Uterus (tissue), 4 donors: ENCODE data around the gene HERPUD2. TPM values are rescaled to one million over a fixed set of nuclear protein-coding genes. Genes with fewer than 3 reads are reported as not detected.
A peak's percentile ranks its signal among the peaks of the same experiment; 100 is the strongest.

ENCODE experiments used
- DNase-seq, 2 donors: peaks; one replicate each; pipeline ENCODE4 v3.0.0-alpha.2; 2019 to 2020
- H3K27ac ChIP-seq, 2 donors: fragments of 200-600 bp; sonication (generic); 1 replicate in 1 of 2; 2 replicates in 1 of 2; pipeline ENCODE4 v1.5.1; 2016 to 2018
- H3K27me3 ChIP-seq, 2 donors: fragments of 200-600 bp; sonication (generic); one replicate each; pipeline ENCODE4 v1.5.1; 2018 to 2019; ENCODE audit warnings: control low read depth in 1 of 2
- H3K36me3 ChIP-seq, 2 donors: fragments of 200-600 bp; sonication (generic); one replicate each; pipeline ENCODE4 v1.5.1; 2019; ENCODE audit warnings: control low read depth in 1 of 2
- H3K4me1 ChIP-seq, 2 donors: fragments of 200-600 bp; sonication (generic); one replicate each; pipeline ENCODE4 v1.5.1; 2018 to 2019; ENCODE audit warnings: control low read depth in 1 of 2
- H3K4me3 ChIP-seq, 2 donors: fragments of 200-600 bp; sonication (generic); 1 replicate in 1 of 2; 2 replicates in 1 of 2; pipeline ENCODE4 v1.5.1; 2018 to 2019; ENCODE audit warnings: mild to moderate bottlenecking in 1 of 2
- H3K9me3 ChIP-seq, 2 donors: fragments of 200-600 bp; sonication (generic); one replicate each; pipeline ENCODE4 v1.5.1; 2019; ENCODE audit warnings: control low read depth in 1 of 2
- CTCF ChIP-seq, 4 experiments: fragments of 200-600 bp in 2 of 4; fragments of 450-650 bp in 2 of 4; sonication (generic) in 2 of 4; IDR thresholded peaks; one replicate each; pipeline ENCODE4 v1.5.1; 2016 to 2019; ENCODE audit warnings: antibody characterized with exemption in 4 of 4, mild to moderate bottlenecking in 2 of 4, moderate library complexity in 1 of 4
- POLR2A ChIP-seq, 2 donors: fragments of 450-650 bp; IDR thresholded peaks; one replicate each; pipeline ENCODE4 v1.6.1; 2016; ENCODE audit warnings: antibody characterized with exemption in 2 of 2, mild to moderate bottlenecking in 1 of 2, moderate library complexity in 1 of 2
- intact Hi-C: fragments of 100-400 bp; cut with DNase I; formaldehyde crosslinking; loops from one replicate; pipeline ENCODE4 v1.15.1; 2023; ENCODE audit warnings: low total_unique reads
- total RNA-seq, 4 donors: library from RNA; depleted of rRNA in 3 of 4; stranded (reverse); fragments of >200 nt in 3 of 4; gene quantifications; one replicate each; pipeline versions ENCODE4 v1.1.0 to v1.2.4, GENCODE V29; 2014 to 2023
- donor health status: DM: yes; HTN: yes; CAD: no.

Gene HERPUD2
- total RNA-seq, 4 donors from 2014 or later, result 27.7 to 49.6 (median 40.6) TPM

- no peak for TF ChIP-seq CTCF (IDR thresholded peaks at IDR 0.05)
- TF ChIP-seq POLR2A (IDR thresholded peaks at IDR 0.05), result no peak
- Histone ChIP-seq H3K36me3 (no peaks in the 10 kb centered on the region), H3K4me3 (no peak overlapping the region), H3K9me3 (no peaks in the 10 kb centered on the region), H3K27me3 (no peaks in the 10 kb centered on the region), H3K4me1 (peaks cover 0 to 10% of the 10 kb centered on the region in 2 donors), H3K27ac (no peak overlapping the region)
- intact Hi-C loops, result no loop called here
- no peak for DNase-seq
Measured at GRCh38 chr7:35731349-35731748, 36.4 kb upstream of the HERPUD2 start.

GRCh38 chr7:35729061-35729783 lies 34.3 kb upstream of the HERPUD2 start:
- H3K9me3 ChIP-seq, result no peaks in the 10 kb centered on the region
- TF ChIP-seq POLR2A (IDR thresholded peaks at IDR 0.05), result no peak
- no peak for TF ChIP-seq CTCF (IDR thresholded peaks at IDR 0.05)
- peaks cover 0 to 10% of the 10 kb centered on the region in 2 donors for H3K4me1 ChIP-seq
- peak overlapping the region; percentile 60 to 83 for H3K27ac ChIP-seq
- H3K36me3 ChIP-seq, result no peaks in the 10 kb centered on the region
- no peaks in the 10 kb centered on the region for H3K27me3 ChIP-seq
- no peak for DNase-seq
- no peak overlapping the region for H3K4me3 ChIP-seq
- intact Hi-C loops, result no loop called here

DNA sequence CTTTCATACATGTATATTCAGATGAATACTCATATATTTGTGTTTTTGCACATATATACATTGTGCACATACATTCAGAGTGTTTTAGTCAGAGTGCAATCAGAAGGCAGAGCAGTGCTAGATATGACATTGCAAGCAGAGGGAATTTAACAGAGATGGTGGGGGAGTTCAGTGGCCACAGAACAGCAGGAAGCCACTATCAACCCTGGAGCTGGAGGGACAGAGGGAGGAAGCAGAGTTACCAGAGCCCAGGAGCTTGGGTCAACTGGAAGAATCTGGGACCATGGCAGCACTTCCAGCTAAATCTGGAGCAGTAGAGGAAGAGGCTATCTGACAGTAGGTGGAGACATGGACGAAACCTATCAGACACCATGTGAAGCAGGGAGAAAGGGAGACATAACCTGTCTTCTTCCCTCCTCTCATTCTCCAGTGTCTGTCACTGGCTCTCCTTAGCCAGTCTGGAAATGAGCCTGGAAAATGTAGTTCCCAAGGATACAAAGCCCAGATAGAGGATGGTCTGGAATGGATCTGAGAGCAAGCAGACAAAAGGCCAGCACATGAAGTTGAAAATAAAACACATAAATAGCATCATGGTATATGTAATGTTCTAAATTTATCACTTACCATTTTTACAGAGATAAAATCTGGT lies 33.6 kb upstream of the HERPUD2 start:
- intact Hi-C loops, result no loop called here
- Histone ChIP-seq H3K27ac (peak overlapping the region; percentile 60 to 83), H3K4me1 (peaks cover 0 to 10% of the 10 kb centered on the region in 2 donors), H3K4me3 (no peak overlapping the region), H3K36me3 (no peaks in the 10 kb centered on the region), H3K9me3 (no peaks in the 10 kb centered on the region), H3K27me3 (no peaks in the 10 kb centered on the region)
- TF ChIP-seq POLR2A (IDR thresholded peaks at IDR 0.05), result no peak
- no peak for TF ChIP-seq CTCF (IDR thresholded peaks at IDR 0.05)
- DNase-seq, result no peak

GRCh38 chr7:35727571-35727970 lies 32.6 kb upstream of the HERPUD2 start:
- Histone ChIP-seq H3K4me1 (peaks cover 0 to 10% of the 10 kb centered on the region in 2 donors), H3K4me3 (no peak overlapping the region), H3K9me3 (no peaks in the 10 kb centered on the region), H3K27me3 (no peaks in the 10 kb centered on the region), H3K36me3 (no peaks in the 10 kb centered on the region), H3K27ac (no peak overlapping the region)
- TF ChIP-seq CTCF (IDR thresholded peaks at IDR 0.05), result no peak
- no peak for TF ChIP-seq POLR2A (IDR thresholded peaks at IDR 0.05)
- intact Hi-C loops, result no loop called here
- DNase-seq, result no peak

GRCh38 chr7:35726654-35727053 lies 31.7 kb upstream of the HERPUD2 start:
- no peaks in the 10 kb centered on the region for H3K9me3 ChIP-seq
- TF ChIP-seq CTCF (IDR thresholded peaks at IDR 0.05), result no peak
- TF ChIP-seq POLR2A (IDR thresholded peaks at IDR 0.05), result no peak
- no peaks in the 10 kb centered on the region for H3K27me3 ChIP-seq
- intact Hi-C loops, result no loop called here
- H3K4me3 ChIP-seq, result no peak overlapping the region
- no peak for DNase-seq
- H3K36me3 ChIP-seq, result no peaks in the 10 kb centered on the region
- H3K4me1 ChIP-seq, result peaks cover 0 to 10% of the 10 kb centered on the region in 2 donors
- H3K27ac ChIP-seq, result no peak overlapping the region
